H7 (cell line): ENCODE measurements around the gene SLC31A1. TPM values are rescaled to one million over a fixed set of nuclear protein-coding genes. Genes with fewer than 3 reads are reported as not detected.
"Not testable (repeated sequence)": the region's sequence is repeated elsewhere in the genome, so short reads cannot be mapped to it uniquely, and the experiment has no call there.

ENCODE experiments used
- DNase-seq: peaks from one replicate; pipeline ENCODE4 v3.0.0; 2012
- H3K27me3 ChIP-seq: 2 replicates; pipeline ENCODE4 v1.6.0; 2011; ENCODE audit warnings: mild to moderate bottlenecking, low read length; ENCODE audit not compliant: control insufficient read depth, insufficient read depth
- H3K36me3 ChIP-seq: replicated peaks from 2 replicates; pipeline ENCODE4 v1.5.1; 2011; ENCODE audit warnings: low read length; ENCODE audit not compliant: control insufficient read depth, insufficient read depth
- H3K4me3 ChIP-seq: 2 replicates; pipeline ENCODE4 v1.5.1; 2011; ENCODE audit warnings: low read depth, mild to moderate bottlenecking, control low read depth, low read length, moderate library complexity; ENCODE audit not compliant: insufficient read depth
- total RNA-seq: library from RNA; depleted of rRNA; stranded (reverse); fragments of >200 nt; shearing (Covaris generic); gene quantifications from 2 replicates; pipeline ENCODE4 v1.2.3, GENCODE V29; 2014

The SLC31A1 gene
- total RNA-seq, 1 experiment from 2014 or later, result 21.8 TPM

DNA sequence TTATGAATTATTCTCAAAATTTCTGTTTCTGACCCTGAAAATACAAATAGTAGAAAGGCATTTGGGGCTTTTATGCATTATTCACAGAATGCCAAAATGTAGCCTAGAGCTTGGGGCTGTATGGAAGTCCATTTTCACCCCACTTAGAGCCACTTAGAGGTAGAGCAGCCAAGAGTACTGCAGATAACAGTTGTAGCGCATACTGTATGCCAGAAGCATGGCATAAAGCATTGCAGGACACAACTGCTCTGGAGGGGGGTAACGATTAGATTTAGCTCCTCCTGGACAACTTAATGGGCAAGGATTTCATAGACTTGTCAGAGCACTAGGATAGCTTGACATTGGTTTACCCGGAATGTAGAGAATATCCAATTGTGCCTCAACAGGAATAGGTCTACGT lies 15.7 kb downstream of the SLC31A1 start:
- DNase-seq, result no peak
- Histone ChIP-seq H3K27me3 (no peaks in the 10 kb centered on the region), H3K36me3 (no peaks in the 10 kb centered on the region), H3K4me3 (no peak overlapping the region)

DNA sequence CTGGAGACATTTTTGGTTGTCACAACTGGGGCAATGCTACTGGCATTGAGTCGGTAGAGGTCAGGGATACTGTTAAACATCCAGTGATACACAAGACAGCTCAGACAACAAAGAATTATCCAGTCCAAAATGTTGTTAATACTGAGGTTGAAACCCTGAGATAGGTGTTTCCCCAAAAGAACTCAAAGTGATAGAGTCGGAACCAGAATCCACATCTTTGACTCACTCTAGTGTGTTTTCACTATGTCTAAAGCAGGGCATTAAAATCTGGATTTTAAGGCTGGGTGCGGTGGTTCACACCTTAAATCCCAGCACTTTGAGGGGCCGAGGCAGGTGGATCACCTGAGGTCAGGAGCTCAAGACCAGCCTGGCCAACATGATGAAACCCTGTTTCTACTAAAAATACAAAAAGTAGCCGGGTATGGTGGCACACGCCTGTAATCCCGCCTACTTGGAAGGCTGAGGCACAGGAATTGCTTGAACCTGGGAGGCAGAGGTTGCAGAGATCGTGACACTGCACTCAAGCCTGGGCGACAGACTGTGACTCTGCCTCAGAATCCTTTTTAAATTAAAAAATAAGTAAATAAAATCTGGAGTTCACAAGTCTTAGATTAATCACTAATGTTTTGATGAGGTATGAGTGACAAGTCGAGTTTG lies 17.0 kb downstream of the SLC31A1 start:
- Histone ChIP-seq H3K4me3 (no peak overlapping the region), H3K27me3 (no peaks in the 10 kb centered on the region), H3K36me3 (no peaks in the 10 kb centered on the region)
- DNase-seq, result no peak

DNA sequence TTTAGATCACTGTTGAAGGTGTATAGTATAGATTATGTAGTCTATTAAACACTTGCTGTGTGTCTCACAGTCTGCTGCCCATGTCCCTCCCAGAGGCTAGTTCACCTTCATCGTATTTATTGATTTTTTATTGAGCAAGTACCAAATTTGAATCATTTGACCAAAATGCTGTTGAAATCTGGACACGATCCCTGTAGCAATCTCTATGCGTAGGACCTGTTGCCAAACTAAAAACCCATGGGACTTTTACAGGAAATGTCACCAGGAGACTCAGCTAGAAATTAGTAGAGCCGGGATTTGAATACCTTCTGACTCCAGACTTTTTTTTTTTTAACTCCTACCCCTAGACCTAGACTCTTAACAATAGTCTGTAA lies 17.5 kb downstream of the SLC31A1 start:
- no peak for DNase-seq
- H3K27me3 ChIP-seq, result no peaks in the 10 kb centered on the region
- no peak overlapping the region for H3K4me3 ChIP-seq
- no peaks in the 10 kb centered on the region for H3K36me3 ChIP-seq

DNA sequence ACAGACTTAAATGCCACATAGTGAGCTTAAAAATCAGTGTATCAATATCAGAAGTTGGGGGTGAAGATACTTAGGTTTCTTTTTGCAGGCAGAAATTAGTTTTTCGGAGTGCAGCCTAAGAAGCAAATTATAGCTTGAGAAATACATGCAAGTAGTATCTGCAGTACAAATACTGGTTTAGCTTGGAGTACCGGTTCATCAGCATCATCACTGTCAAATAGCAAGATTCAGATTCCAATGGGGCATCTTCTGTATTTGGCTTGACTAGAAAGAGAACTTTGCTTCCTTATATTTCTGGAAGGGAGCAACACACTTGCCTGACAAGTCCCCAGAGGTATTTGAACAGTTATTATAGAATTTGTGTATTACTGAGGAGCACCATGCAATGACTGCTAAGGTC lies 19.8 kb downstream of the SLC31A1 start:
- no peaks in the 10 kb centered on the region for H3K27me3 ChIP-seq
- no peak overlapping the region for H3K4me3 ChIP-seq
- H3K36me3 ChIP-seq, result no peaks in the 10 kb centered on the region
- no peak for DNase-seq

DNA sequence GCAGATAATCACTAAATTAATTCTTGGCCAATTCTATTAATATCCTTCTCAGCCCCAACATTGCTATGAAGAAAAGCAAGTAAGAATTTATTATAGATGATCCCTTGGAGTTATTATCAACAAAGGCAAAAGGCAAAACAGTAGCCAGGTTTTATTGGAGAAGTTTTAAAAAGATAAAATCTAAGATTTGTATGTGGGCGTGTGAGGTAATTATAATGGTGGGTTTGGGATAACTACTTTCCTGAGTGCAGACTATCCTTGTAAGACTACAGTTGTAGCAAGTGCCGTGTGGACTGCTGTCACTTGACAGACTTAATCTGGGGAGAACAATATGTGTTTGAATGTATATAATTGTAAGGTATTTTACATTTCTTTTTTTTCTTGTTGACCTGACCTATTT lies 23.2 kb downstream of the SLC31A1 start:
- DNase-seq, result no peak
- Histone ChIP-seq H3K4me3 (no peak overlapping the region), H3K36me3 (no peaks in the 10 kb centered on the region), H3K27me3 (no peaks in the 10 kb centered on the region)

DNA sequence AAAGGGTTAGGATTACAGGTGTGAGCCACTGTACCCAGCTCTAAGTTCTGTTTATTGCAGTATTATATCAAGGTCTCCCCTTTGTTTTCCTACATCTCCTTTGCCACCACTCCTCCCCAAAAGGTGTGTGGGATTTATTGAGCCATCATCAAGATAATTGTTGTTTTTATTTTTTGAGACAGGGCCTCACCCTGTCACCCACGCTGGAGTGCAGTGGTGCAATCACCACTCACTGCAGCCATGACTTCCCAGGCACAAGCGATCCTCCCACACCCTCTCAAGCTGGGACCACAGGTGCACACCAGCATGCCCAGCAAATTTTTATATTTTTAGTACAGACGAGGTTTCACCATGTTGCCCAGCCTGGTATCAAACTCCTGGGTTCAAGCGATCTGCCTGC lies 24.6 kb downstream of the SLC31A1 start:
- H3K4me3 ChIP-seq, result no peak overlapping the region

DNA sequence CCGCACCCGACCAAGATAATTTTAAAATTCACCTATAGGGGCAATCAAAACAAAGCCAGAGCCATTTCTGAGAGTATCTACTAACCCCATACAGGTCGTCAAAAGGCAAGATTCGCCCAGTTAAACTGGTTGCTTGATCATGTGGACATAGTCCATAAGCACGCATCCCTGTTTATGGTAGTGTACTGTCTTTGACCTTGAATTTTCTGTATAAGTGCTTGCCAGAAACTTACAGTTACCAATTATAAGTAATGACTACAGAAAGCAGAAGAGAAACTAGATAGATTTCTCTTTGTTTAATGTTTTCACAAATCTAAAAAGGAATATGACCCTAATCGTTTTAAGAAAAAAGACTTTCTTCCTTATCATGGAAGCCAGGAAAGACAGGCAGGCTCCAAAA lies 25.6 kb downstream of the SLC31A1 start:
- no peak for DNase-seq
- no peaks in the 10 kb centered on the region for H3K36me3 ChIP-seq
- no peak overlapping the region for H3K4me3 ChIP-seq
- no peaks in the 10 kb centered on the region for H3K27me3 ChIP-seq

More for the DNA sequence above, 24.6 kb downstream of the SLC31A1 start:
- H3K36me3 ChIP-seq, result no peaks in the 10 kb centered on the region
- no peaks in the 10 kb centered on the region for H3K27me3 ChIP-seq
- no peak for DNase-seq

DNA sequence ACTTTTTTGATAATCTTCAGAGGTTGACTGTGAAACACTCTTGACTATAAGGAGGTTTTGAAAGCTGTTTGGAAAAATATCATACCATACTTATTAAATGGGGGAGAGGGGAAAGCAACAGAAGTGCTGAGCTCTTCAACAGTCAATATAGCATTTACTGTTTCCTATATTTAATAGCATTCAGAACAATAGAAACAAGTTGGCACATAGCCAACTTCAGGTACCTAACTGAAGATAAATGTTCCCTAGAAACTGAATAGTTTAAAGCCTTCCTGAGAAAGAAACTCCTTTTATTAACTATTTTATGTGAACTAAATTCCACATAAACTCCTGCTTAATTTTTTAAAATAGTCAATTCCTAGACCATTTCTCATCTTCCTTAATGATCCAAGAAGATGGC lies 26.3 kb downstream of the SLC31A1 start:
- Histone ChIP-seq H3K4me3 (no peak overlapping the region), H3K36me3 (no peaks in the 10 kb centered on the region), H3K27me3 (no peaks in the 10 kb centered on the region)
- no peak for DNase-seq

DNA sequence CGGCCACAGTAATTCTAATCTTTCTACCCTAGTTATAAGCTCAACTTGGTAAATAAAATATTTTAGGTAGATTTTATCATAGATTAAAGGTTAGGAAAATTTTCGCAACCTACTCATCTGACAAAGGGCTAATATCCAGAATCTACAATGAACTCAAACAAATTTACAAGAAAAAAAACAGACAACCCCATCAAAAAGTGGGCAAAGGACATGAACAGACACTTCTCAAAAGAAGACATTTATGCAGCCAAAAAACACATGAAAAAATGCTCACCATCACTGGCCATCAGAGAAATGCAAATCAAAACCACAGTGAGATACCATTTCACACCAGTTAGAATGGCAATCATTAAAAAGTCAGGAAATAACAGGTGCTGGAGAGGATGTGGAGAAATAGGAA lies 28.3 kb downstream of the SLC31A1 start:
- H3K4me3 ChIP-seq, DNase-seq, H3K36me3 ChIP-seq, H3K27me3 ChIP-seq: not testable (repeated sequence)

DNA sequence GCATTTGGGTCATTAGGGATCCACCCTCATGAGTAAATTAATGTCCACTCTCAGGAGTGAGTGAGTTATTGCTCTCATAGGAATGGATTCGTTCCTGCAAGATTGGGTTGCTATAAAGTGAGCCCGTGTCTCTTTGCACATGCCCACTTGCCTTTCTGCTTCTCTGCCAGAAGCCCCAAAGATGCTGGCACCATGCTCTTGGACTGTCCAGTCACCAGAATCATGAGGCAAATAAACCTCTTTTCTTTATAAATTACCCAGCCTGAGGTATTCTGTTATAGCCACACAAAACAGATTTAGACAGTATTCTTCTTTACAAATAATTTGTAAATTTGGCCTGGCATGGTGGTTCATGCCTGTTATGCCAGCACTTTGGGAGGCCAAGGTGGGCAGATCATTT lies 29.5 kb downstream of the SLC31A1 start:
- Histone ChIP-seq H3K27me3 (no peaks in the 10 kb centered on the region), H3K36me3 (no peaks in the 10 kb centered on the region), H3K4me3 (no peak overlapping the region)
- DNase-seq, result no peak

DNA sequence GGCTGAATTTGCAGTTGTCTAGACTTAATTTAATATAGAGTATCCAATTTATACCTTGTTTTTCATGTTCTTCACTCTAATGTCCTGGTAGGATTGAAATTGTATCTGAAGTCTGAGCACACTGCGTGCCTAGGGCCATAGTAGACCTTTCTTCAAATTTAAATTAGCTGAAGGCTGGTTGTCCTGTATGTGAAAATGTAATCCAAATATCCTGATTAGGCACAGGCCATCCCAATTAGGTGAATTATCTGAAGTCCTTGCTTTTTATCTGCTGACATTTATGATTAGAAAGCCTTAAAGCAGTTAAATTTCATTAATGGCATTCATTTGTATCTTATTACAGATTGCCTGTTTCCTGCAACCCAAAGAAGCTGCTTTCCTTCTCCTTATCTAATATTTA lies 33.6 kb downstream of the SLC31A1 start:
- H3K4me3 ChIP-seq, result no peak overlapping the region
- no peaks in the 10 kb centered on the region for H3K27me3 ChIP-seq
- H3K36me3 ChIP-seq, result peaks cover 5% of the 10 kb centered on the region
- no peak for DNase-seq

DNA sequence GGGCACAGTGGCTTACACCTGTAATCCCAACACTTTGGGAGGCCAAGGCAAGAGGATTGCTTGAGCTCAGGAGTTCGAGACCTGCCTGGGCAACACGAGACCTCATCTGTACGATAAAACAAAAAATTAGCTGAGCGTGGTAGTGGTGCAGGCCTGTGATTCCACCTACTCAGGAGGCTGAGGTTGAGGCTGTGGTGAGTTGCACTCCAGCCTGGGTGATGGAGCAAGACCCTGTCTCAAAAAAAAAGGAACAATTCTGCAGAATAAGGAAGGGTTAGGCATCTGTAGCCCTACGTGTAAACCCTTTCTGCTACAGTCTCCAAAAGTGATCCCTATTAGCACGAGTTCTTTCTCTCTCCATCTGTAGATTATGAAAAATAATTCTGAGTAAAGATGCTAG lies 34.1 kb downstream of the SLC31A1 start:
- no peaks in the 10 kb centered on the region for H3K27me3 ChIP-seq
- H3K4me3 ChIP-seq, result no peak overlapping the region
- peaks cover 8% of the 10 kb centered on the region for H3K36me3 ChIP-seq
- DNase-seq, result no peak

DNA sequence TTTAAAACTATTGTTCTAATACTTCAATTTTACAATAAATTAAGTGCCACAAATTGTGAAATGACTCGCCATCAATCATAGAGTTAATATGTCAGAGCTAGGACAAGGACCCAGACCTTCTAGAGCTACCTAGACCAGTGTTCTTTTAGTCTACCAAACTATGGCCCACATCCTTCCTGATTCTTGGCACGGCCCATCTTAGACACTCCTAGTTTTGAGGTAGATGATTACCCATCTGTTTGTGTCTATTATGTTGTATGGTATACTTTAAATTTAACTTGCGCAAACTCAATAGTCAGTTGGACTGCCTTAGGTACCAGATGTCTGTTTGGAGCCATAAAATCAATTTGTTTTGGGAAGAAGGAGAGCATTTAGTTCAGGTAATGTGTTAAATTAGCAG lies 36.5 kb downstream of the SLC31A1 start:
- no peak overlapping the region for H3K4me3 ChIP-seq
- peaks cover 9% of the 10 kb centered on the region for H3K36me3 ChIP-seq
- DNase-seq, result no peak
- no peaks in the 10 kb centered on the region for H3K27me3 ChIP-seq

DNA sequence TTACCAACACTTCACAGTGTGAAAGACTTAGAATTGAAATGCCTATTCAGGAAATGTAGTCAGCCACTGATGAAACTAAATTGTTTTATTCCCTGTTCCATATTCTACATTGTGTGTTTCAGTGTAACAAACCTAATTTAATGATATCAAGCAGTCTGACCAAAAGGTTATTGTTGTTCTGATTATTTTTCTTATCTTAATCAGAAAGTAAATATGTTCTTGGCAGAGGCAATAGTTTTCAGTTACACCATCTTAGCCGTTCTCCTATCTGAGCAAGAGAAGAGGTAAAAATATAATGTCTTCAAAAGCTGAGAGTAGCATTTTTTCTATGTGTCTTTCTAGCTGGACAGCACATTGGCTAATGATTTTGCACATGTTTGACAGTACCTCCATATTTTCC lies 36.9 kb downstream of the SLC31A1 start:
- Histone ChIP-seq H3K27me3 (no peaks in the 10 kb centered on the region), H3K4me3 (no peak overlapping the region), H3K36me3 (peaks cover 9% of the 10 kb centered on the region)
- DNase-seq, result no peak

DNA sequence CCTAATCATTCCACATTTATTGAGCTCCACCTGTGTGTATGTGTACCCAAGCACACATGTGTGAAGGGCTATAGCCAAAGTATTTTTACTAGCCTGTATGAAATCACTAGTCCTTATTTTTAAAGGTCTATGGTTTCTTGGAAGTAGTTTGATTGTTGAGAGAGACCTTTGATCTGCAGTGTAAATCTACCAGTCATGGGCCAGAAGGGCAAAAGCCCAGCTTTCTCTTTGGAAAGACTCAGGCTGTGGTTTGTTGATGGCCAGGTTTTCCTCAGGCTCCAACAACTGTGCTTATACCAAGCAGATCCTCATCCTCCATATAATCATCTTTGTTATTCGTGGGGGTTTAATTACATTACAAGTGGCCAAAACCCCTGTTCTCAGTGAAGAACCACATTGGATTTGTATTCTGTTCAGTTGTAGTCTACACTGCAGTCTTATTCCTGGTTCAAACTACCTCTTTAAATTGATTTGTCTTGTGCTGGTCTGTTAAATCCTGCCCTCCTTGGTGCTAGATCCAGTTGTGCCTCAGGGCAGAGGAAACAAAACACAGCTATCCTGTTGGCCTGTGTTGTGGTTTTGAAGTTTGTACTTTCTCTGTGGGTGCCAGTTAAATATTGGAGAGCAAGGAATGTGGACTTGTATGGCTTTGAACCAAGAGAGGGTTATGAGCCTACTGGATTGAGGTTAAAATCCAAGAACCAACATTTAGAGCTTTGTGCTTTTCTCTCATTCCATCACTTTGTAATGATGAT lies 40.8 kb downstream of the SLC31A1 start:
- DNase-seq, result no peak
- H3K4me3 ChIP-seq, result no peak overlapping the region
- H3K27me3 ChIP-seq, result no peaks in the 10 kb centered on the region
- peaks cover 8% of the 10 kb centered on the region for H3K36me3 ChIP-seq
